ENCODE measurements around the gene TNFAIP8.

TNFAIP8 gene

DNA sequence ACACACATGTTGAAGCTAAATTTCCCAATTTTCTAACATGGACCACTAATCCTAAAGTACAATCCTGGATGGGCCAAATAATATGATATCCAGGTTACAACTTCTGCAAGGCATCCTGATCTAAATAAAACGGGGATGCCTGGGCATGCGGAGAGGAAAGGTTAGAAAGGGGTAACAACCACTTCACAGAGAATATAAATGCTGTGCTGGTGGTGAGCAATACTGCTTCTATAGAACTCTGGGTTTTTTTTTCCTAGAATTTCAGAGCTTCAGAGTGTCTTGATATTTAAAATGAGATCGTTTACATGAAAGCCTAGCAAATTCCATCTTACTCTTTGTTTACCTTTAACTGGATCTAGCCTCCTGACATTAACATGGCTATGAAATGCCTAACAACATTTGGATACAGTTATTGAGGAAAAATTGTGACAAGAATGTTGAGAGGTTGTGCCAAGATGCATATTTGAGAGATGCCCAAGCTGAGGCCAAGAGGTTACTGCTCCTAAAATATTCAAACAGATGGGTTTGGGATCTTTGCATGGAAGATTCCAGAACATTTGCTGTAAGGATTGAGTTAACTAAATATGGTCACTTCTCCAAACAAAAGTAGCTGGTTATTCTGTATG, 22.4 kb downstream of the TNFAIP8 start:
- Histone ChIP-seq H3K4me3 (no peak overlapping the region), H3K4me1 (peaks cover 0 to 53% (median 0%) of the 10 kb centered on the region in 10 experiments; a peak in 5 of 20 replicates), H3K9ac (no peak overlapping the region), H3K27me3 (no peaks in the 10 kb centered on the region), H3K4me2 (0 out of 22 replicates have a peak overlapping the region, but pooled peaks of 1 of the 11 experiments have one; percentile 67), H3K27ac (no peak overlapping the region), H3K36me3 (peaks cover 0 to 75% (median 27%) of the 10 kb centered on the region in 11 experiments; a peak in 20 of 22 replicates), H3K9me3 (replicated peaks in 1 of 11) (peaks cover 0 to 6% (median 0%) of the 10 kb centered on the region in 11 experiments; a peak in 2 of 22 replicates), H4K20me1 (peaks cover 0 to 100% (median 0%) of the 10 kb centered on the region in 11 experiments; a peak in 9 of 22 replicates)
- no peak for TF ChIP-seq Cebpa-rat (IDR thresholded peaks at IDR 0.05)

DNA sequence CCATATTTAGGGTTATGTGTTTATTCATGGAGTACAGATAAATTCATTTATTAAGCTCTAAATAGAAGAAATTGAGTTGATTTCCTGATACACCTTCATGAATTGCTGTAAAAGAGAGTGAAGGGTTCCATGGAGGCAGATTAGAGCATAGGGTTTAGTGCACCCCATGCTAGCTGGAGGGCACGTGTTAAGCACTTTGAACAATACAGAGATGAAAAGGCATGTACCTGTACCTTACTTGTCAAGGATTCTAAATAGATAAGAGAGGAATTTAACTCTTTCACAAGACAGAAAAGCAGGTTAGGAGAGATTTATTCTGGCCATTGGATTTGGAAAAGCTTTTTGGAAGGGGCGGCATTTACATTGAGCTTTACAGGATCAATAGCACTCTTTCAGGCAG, 23.3 kb downstream of the TNFAIP8 start:
- Histone ChIP-seq H3K4me3 (no peak overlapping the region), H3K9ac (no peak overlapping the region; a peak in 1 of 22 replicates), H3K36me3 (peaks cover 0 to 66% (median 23%) of the 10 kb centered on the region in 11 experiments; a peak in 17 of 22 replicates), H3K4me2 (peak overlapping the region in 2 of 11 experiments; percentile 46 to 67; a peak in 4 of 22 replicates), H3K27ac (no peak overlapping the region; a peak in 1 of 22 replicates), H3K27me3 (no peaks in the 10 kb centered on the region), H4K20me1 (peaks cover 0 to 100% (median 0%) of the 10 kb centered on the region in 11 experiments; a peak in 9 of 22 replicates), H3K9me3 (replicated peaks in 1 of 11) (peaks cover 0 to 6% (median 0%) of the 10 kb centered on the region in 11 experiments; a peak in 2 of 22 replicates), H3K4me1 (peaks cover 0 to 62% (median 0%) of the 10 kb centered on the region in 10 experiments; a peak in 6 of 20 replicates)
- TF ChIP-seq Cebpa-rat (IDR thresholded peaks at IDR 0.05): no peak

DNA sequence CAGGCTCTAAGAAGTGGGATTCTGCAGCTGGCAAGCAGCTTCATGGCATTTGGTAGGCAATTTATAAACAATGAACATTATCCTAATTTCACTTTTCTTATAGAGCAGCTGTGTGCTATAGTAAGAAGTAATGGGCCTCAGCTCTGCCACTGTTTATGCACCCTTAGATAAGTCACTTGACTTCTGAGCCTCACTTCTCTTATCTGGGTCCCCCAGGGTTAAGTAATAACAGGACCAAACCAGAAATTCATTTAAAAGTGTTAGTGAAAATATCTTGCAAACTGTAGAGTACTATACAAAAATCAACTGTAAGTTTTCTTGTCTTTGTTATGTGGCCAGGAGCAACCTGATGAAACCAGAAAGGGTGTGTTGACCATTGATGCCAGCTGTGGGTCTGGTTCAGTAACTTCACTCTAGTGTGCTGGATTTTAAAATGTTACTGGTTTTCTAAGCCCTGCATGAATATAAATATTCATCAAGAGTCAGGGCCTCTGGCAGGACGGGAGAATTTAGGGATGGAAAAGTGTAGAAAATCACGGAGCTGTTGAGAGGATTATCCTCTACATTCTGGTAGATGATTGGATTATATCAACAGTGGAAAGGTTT, 24.2 kb downstream of the TNFAIP8 start:
- H3K4me3 ChIP-seq: no peak overlapping the region
- H3K36me3 ChIP-seq: peaks cover 0 to 59% (median 17%) of the 10 kb centered on the region in 11 experiments; a peak in 15 of 22 replicates
- peaks cover 0 to 67% (median 0%) of the 10 kb centered on the region in 10 experiments; a peak in 6 of 20 replicates for H3K4me1 ChIP-seq
- H3K4me2 ChIP-seq: peak overlapping the region in 2 of 11 experiments; percentile 46 to 67; a peak in 4 of 22 replicates
- H3K9ac ChIP-seq: no peak overlapping the region
- H3K27ac ChIP-seq: no peak overlapping the region; a peak in 1 of 22 replicates
- TF ChIP-seq Cebpa-rat (IDR thresholded peaks at IDR 0.05): no peak
- H3K9me3 ChIP-seq (replicated peaks in 1 of 11): peaks cover 0 to 6% (median 0%) of the 10 kb centered on the region in 11 experiments; a peak in 2 of 22 replicates
- H3K27me3 ChIP-seq: no peaks in the 10 kb centered on the region
- H4K20me1 ChIP-seq: peaks cover 0 to 100% (median 0%) of the 10 kb centered on the region in 11 experiments; a peak in 9 of 22 replicates

GRCh38 chr5:119382169-119382568, 26.4 kb downstream of the TNFAIP8 start:
- Histone ChIP-seq H3K27ac (peak overlapping the region in 2 of 11 experiments; percentile 16 to 43; a peak in 1 of 22 replicates), H3K27me3 (no peaks in the 10 kb centered on the region), H3K4me3 (no peak overlapping the region), H3K9ac (no peak overlapping the region), H3K4me1 (peaks cover 0 to 88% (median 0%) of the 10 kb centered on the region in 10 experiments; a peak in 6 of 20 replicates), H4K20me1 (peaks cover 0 to 98% (median 0%) of the 10 kb centered on the region in 11 experiments; a peak in 9 of 22 replicates), H3K4me2 (peak overlapping the region in 2 of 11 experiments; percentile 50 to 66; a peak in 4 of 22 replicates), H3K9me3 (replicated peaks in 1 of 11) (peaks cover 0 to 6% (median 0%) of the 10 kb centered on the region in 11 experiments; a peak in 2 of 22 replicates), H3K36me3 (peaks cover 0 to 47% (median 16%) of the 10 kb centered on the region in 11 experiments; a peak in 14 of 22 replicates)
- no peak for TF ChIP-seq Cebpa-rat (IDR thresholded peaks at IDR 0.05)

DNA sequence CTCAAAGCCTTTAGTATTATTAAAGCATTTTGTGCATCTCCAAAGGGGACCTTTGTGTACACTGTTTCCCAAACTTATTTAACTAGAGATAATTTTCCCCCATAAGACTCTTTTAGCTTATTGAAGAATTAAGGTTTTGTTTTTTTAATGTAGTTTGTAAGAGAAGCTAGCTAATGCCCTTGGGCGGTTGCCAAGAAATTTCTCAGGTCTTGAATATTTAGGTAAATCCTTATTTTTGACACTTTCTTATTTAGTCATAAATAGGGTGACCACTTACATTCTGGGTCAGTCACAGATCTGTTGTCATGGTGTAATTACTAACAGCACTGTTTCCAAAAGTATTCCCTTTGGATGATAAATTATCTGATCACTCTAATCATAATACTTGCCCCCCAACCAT, 27.2 kb downstream of the TNFAIP8 start:
- no peak for TF ChIP-seq Cebpa-rat (IDR thresholded peaks at IDR 0.05)
- no peak overlapping the region for H3K9ac ChIP-seq
- H3K36me3 ChIP-seq: peaks cover 0 to 39% (median 16%) of the 10 kb centered on the region in 11 experiments; a peak in 13 of 22 replicates
- H3K4me1 ChIP-seq: peaks cover 0 to 96% (median 0%) of the 10 kb centered on the region in 10 experiments; a peak in 7 of 20 replicates
- H3K4me2 ChIP-seq: peak overlapping the region in 2 of 11 experiments; percentile 50 to 66; a peak in 3 of 22 replicates
- peaks cover 0 to 6% (median 0%) of the 10 kb centered on the region in 11 experiments; a peak in 2 of 22 replicates for H3K9me3 ChIP-seq (replicated peaks in 1 of 11)
- no peak overlapping the region for H3K4me3 ChIP-seq
- H4K20me1 ChIP-seq: peaks cover 0 to 98% (median 0%) of the 10 kb centered on the region in 11 experiments; a peak in 9 of 22 replicates
- peak overlapping the region in 1 of 11 experiments; percentile 43; a peak in 1 of 22 replicates for H3K27ac ChIP-seq
- H3K27me3 ChIP-seq: no peaks in the 10 kb centered on the region

GRCh38 chr5:119385136-119385535, 29.3 kb downstream of the TNFAIP8 start:
- Histone ChIP-seq H3K4me1 (peaks cover 13 to 100% (median 19%) of the 10 kb centered on the region in 10 experiments), H3K27ac (0 out of 22 replicates have a peak overlapping the region, but pooled peaks of 1 of the 11 experiments have one; percentile 10), H3K4me3 (no peak overlapping the region), H3K9ac (no peak overlapping the region), H4K20me1 (peaks cover 0 to 93% (median 0%) of the 10 kb centered on the region in 11 experiments; a peak in 9 of 22 replicates), H3K9me3 (replicated peaks in 1 of 11) (peaks cover 0 to 6% (median 0%) of the 10 kb centered on the region in 11 experiments; a peak in 2 of 22 replicates), H3K4me2 (peak overlapping the region in 3 of 11 experiments; percentile 25 to 66 (median 50); a peak in 5 of 22 replicates), H3K36me3 (peaks cover 0 to 19% (median 8%) of the 10 kb centered on the region in 11 experiments; a peak in 10 of 22 replicates), H3K27me3 (no peaks in the 10 kb centered on the region)
- TF ChIP-seq Cebpa-rat (IDR thresholded peaks at IDR 0.05): no peak

DNA sequence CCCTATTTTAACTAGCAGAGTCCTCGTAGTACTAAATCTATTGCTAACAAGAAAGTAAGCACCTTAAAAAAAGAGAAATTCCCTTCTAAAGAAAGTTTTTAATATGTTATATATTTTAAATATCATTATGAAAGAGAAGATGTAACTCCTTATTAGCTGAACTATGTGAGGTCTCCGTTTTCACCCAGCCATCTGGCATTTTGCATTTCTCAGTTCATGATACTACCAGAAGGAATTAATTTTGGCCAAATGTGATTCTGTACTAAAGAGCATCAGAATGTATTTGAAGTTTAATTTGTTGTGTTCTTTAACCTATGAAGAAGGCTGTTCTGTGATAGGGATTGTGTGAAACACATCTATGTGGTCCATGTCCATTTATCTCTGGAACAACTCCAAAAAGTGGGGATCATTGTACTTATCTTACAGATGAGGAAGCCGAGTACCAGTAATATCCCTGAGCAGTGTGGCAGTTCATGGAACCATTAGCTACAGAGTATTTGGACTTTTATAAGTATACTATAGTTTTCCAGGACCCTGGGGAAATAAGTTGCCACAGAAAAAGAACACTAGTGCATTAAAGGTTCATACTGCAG, 29.8 kb downstream of the TNFAIP8 start:
- peaks cover 13 to 100% (median 23%) of the 10 kb centered on the region in 10 experiments for H3K4me1 ChIP-seq
- H3K27ac ChIP-seq: no peak overlapping the region
- H3K4me3 ChIP-seq: no peak overlapping the region
- H4K20me1 ChIP-seq: peaks cover 0 to 89% (median 0%) of the 10 kb centered on the region in 11 experiments; a peak in 9 of 22 replicates
- peaks cover 0 to 18% (median 8%) of the 10 kb centered on the region in 11 experiments; a peak in 10 of 22 replicates for H3K36me3 ChIP-seq
- no peaks in the 10 kb centered on the region for H3K27me3 ChIP-seq
- H3K9ac ChIP-seq: no peak overlapping the region
- H3K4me2 ChIP-seq: peak overlapping the region in 2 of 11 experiments; percentile 50 to 66; a peak in 4 of 22 replicates
- peaks cover 0 to 6% (median 0%) of the 10 kb centered on the region in 11 experiments; a peak in 2 of 22 replicates for H3K9me3 ChIP-seq (replicated peaks in 1 of 11)
- no peak for TF ChIP-seq Cebpa-rat (IDR thresholded peaks at IDR 0.05)
